ENCODE results near the gene FRMD4B.
"Not testable (repeated sequence)": the region's sequence is repeated elsewhere in the genome, so short reads cannot be mapped to it uniquely, and the experiment has no call there.

Gene FRMD4B

DNA sequence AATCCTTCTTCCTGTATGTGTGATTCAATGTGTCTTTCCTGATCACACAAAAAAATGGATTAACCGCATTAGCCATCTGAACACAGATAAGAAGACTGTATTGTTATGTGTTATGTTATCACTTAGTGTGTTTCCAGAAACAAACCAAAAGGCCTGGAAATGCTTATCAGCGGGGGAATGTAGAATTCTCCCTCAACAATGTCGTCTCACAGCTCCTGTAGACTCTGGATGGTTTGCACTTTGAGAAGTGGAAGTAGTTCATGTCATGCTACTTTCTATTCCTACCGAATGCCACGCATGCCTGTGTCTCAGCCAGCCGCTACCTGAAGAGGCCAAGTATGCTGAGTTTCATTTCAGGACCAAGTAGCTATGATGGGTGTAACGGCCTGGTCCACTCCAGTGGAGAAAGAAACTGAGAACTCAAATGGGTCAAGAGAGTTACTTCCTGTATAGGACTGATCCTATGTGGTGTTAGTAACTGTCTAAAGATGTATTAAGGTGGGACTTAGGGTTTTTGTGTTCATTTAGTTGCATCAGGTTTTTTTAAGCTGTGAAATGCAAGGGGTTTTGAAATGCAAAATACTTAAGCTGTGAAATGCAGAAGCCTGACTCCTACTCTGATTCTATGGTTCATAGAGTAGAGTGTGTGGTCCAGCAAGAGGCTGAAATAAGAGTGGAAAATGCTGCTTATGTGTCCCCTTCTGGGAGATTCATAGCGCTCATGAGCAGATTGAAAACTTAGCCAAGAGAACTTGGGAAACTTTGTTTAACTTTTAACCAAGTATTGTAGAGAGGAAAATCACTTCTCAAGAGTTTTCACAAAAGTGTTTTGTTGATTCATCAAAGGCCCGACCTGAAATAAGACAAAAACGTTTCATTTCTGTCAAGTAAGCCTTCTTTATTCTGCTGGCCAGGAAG lies 145.0 kb downstream of the FRMD4B start:
- no peak for DNase-seq

DNA sequence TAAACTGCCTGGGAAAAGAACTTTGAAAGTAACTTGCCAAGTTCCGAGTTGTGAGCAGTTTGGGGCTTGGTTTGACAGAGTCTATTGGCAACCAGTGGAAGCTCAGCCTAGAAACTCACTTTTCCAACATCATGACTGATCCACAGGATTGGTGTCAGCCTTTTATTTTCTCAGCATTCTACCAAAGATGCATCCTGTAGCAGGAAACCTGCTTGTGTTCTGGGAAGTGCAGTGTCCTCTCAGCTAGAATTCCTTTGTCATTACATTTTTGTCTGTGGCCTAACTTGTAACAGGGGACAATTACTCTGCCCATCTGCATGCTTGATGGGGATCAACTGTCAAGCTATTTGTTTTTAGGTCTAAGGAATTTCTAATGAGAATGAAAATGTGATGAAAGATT lies 146.8 kb downstream of the FRMD4B start:
- no peak for DNase-seq

DNA sequence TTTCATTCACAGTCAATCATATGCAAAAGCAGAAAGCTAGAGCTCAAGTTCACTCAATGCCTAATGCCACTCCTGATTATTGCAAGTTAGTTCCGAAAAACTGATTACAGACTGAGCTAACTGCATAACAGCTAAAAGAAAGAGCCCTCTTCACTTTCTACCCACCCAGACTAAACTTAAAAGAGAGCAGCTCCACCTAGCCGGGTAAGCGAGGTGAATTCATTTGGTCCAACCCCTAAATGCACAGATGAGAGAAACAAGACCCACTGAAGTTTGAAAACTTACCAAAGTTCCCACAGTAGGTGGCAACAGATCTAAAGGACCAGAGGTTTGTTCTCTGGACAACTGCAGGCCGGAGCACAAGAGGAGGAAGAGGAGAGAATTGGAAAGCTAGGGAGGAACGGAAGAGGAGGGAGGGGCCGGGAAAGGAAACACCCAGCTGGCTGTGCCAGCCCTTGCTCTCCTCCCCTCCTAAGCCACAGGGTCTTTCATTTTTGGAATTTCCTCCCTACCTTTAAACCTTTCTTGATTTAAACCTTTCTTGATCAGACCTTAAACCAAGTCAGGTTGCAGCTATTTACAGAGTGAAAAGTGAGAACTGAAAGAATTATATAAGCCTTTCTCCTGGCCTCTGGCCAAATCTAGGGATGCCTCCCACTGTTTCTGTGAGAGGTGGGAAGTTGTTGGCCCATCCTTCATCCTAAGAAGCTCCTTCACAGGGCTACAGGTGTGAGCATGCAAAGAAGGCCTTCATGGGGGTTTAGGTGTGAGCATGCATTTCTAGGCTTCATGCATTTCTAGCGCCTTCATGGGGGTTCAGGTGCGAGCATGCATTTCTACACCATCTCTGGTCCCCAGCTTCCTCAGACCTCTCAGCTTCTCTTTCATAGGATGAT lies 148.8 kb downstream of the FRMD4B start:
- DNase-seq, result no peak

DNA sequence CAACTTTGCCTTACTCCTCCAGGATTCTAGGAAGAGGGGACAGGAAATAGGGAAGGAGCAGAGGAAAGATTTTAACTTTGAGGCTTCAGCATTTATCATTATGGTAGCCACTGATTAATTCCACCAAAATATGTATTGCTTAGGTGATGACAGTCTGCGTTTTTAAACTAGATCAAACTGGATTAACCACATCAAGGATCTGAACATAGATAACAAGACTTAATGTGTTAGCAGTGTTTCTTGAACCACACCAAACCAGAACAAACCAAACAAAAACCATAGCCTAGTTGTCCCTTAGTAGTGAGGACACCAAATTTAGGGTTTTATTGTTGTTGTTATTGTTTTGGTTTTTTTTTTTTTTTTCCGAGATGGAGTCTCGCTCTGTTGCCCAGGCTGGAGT lies 150.0 kb downstream of the FRMD4B start:
- no peak for DNase-seq

DNA sequence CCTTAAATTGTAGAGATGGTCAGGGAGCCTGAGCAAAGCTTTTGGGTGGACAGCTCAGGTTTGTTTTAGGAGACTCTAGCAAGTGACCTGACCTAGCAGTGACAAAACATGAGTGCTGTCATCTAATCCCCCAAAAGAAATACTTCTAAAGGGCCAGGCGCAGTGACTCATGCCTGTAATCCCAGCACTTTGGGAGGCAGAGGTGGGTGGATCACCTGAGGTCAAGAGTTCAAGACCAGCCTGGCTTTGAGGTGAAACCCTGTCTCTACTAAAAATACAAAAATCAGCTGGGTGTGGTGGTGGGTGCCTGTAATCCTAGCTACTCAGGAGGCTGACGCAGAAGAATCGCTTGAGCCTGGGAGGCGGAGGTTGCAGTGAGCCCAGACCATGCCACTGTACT lies 150.7 kb downstream of the FRMD4B start:
- DNase-seq, result not testable (repeated sequence)

DNA sequence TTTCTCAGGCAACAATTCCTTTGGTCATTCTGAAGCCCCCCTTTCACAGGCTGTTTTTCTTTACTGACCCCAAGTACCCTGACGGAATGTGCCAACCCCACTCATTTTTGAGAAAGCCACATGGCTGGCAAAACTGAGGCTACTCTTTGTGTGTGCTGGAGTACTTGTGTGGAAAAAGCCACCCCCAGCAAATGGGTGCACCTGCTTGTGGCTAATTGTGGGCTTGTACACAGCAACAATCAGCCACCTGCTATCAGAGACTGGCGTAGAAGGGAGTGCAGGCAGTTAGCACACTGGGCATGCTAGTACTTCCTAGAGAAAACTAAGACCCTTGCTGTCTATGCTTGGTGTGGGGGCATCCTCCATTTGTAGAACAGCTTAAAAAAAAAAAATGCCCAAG lies 153.4 kb downstream of the FRMD4B start:
- DNase-seq, result no peak

DNA sequence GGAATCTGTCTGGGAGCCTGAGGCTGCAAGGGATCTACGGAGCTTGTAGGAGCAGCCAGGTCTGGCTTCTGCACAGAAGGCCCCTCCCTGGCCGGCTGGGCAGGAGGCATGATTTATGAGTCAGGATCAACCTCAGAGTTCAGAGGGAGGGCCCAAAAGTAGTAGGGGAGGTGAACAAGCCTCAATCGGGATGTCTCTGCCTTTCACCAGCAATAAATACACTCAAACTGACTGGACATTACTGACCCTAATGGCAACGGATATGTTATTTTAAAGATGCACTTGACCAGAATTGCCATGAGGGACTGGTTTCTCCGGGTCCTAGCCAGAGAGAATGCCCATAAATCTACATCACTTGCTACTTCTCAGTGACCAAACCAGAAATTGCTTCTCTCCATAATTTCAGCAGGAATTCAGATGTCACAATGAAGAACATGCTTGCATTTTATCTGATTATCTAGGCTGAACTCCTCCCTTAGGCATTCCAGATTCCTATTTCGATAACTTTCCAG lies 153.9 kb downstream of the FRMD4B start:
- no peak for DNase-seq

DNA sequence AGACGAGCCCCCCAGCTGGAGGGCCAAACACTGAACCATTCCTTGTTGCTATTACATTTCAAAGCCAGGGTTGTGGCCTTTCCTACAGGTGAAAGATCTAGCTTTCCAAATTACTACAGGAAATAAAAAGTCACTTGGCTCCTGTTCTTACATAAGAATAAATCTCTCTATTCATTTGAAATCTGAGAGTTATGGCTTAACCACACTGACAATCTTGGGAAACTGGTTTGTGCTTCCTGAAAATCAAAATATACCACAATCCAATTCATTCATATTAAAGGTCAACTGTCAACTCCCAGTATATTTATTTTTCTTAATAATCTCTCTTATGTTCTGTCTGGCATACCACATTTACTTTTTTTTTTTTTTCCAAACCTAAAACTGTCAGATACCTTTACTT lies 159.8 kb downstream of the FRMD4B start:
- no peak for DNase-seq

DNA sequence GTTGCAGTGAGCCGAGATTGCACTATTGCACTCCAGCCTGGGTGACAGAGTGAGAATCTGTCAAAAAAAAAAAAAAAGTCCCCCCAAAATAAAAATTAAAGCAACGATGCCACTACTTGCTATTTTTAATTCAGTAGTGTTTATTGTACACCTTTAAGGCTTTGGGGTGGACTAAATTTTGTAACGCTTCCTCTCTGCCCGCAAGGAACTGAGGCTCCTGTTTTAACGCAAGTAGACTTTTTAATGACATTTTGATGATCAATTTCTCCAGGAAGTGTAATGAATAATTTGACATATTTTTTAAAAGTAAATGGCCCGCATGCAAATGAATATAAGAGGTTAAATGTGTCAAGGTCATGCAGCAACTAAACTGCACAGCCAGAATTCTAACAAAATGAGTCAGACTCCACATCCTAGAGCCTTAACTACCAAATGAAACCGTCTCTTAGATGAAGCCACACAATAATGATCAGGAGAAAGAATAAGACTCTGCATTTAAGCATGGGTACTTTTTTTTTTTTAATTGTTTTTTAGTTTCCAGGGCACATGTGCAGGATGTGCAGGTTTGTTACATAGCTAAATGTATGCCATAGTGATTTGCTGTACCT lies 166.7 kb downstream of the FRMD4B start:
- no peak for DNase-seq

DNA sequence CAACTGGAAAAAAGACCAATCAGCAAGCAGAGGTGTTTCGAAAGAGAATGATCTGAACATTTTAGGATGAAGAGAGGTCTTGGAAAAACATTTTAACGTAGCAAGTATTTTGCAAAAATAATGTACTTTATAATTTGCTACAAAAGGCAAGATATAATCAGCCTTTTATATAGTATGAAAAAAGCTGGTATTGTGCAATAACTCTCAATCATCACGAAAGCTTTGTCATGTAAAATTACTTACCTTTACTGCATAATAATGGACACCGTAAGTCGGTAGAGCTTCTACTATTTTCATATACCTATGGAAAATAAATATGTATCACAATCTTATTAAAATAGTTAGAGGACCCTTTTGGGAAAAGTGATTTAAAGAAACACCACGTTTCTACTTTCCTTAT lies 167.8 kb downstream of the FRMD4B start:
- DNase-seq, result no peak

DNA sequence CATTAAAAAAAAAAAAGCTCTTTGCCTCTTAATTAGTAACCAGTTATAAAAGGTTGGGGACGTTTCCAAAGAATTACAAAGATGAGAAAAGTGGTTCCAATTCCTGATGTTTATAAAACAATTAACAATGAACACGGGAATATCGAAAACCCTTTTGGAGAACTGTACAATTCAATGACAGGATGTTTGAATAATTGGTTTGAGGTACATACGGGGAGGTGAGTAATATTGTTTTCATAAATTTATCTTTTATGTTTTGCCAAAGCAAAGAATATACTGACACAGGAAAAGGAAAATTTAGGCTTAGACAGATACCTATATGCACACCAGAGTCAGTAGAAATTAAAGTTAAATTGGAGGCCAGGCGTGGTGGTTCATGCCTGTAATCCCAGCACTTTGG lies 168.9 kb downstream of the FRMD4B start:
- DNase-seq, result no peak

DNA sequence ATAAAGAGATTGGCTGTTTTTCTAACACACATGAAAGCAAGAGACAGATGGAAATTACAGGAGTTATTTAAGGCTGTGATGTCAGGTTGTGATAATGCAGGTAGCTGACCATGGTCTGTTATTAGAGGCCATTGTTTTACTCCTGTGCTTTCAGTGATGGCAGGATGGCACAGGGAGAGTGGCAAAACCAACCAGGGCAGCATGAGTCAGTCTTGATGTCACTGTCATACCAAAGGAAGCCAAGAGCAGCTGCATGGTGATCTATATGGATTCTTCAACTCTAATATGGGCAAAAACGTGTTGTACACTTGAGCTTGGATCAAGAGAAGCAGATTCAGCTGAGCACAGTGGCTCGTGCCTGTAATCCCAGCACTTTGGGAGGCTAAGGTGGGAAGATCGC lies 171.6 kb downstream of the FRMD4B start:
- no peak for DNase-seq

DNA sequence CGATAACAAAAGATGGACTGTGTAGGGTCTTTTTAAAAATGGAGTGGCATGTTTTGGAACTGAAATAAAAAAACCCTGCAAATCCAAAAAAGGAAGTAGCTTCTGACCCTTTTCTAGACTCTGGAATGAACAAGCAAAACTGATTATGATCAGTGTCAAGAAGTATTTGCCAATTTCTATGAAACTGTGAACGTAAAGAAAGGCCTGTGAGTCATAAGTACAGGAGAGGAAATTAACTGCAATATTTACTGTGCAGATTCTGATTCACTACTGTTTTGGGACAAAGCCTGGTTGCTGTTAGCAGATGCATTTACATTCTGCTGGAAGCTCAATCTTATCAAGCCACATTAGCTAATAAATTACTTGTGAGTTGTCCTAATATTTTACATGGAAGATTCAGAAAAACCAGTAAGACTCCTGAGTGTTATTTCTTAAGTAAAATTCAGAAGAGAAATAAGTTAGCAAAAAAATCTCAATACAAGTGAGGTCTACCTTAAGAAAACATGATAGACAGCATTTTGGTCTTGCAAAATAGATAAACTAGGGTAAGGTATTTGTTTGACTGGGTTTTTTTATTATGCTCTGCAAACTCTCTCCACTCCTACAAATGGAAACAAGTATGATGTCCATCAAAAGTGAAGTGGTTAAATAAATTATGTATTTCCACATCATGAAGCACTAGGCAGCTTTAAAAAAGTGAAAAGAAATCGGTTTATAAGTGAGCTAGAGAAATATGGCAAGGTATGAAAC lies 173.3 kb downstream of the FRMD4B start:
- peak; percentile 17 to 18 for DNase-seq

DNA sequence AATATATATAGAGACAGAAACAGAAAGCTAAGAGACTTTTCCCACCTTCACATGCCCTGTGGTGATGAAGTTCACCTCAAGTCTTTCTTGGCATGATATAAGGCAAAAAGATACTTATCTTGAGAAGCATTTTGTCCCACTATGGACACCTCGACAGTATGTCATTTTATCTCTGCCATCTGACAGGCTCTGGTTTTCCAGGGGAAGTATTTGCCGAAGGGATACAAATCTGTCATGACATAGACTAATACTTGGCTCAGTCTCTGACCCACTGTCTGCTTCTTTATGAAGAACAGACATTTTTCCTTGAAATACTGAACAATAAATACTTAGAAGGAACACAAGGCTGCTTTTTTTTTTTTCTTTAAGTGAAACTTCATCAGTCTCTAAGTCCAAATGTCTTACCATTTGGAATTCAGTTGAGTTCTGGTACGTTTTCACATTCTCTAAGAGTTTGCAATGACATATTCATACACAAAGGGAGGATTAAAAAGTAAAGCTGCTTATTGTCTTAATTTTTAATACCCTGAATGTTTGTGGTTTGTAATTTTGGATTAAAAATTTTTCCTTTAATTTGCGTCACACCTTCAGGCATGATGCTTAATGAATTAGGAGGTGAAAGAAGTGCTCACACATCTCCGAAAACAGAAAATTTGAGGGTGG lies 175.7 kb downstream of the FRMD4B start:
- DNase-seq, result no peak

DNA sequence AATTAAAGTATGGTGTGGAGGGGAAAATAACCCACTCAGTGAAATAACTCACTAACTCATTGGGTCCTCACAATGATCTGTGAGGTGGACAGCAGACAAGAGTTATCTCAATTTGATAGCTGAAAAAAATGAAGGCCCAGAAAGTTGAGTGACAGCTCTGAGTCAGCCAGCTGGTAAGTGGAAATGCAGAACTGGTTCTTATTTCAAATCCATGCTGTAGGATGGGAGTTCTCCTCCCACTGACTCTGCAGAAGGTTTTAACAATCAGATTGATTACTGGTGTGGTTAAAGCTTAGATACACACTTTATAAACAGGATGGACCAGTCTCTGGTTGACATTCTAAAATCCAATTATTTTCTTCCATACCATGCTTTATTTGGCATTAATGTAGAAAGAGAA lies 176.5 kb downstream of the FRMD4B start:
- no peak for DNase-seq

DNA sequence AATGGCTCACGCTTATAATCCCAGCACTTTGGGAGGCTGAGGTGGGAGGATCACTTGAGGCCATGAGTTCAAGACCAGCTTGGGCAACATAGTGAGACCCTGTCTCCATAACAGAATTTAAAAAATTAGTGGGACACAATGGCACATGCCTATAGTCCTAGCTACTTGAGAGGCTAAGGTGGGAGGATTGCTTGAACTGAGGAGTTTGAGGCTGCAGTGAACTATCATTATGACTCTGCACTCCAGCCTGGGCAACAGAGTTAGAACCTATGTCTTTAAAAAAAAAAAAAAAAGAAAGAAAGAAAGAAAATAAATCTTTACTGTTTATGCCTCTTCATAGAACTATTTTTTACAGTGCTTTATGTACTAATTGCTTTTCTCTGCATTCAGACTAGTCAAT lies 178.9 kb downstream of the FRMD4B start:
- no peak for DNase-seq

DNA sequence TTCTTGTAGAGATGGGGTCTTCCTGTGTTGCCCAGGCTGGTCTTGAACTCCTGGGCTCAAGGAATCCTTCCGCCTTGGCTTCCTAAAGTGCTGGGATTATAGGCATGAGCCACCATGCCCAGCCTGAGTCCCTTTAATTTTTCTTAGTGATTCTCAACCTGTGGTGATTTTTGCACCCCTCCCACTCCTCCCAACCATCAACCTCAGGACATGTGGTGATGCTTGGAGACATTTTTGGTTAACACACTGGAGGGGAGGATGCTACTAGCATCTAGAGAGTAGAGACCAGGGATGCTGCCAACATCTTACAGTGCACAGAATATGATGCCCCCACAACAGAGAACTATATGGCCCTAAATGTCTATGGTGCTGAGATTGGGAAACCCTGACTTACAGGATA lies 180.5 kb downstream of the FRMD4B start:
- DNase-seq, result no peak

DNA sequence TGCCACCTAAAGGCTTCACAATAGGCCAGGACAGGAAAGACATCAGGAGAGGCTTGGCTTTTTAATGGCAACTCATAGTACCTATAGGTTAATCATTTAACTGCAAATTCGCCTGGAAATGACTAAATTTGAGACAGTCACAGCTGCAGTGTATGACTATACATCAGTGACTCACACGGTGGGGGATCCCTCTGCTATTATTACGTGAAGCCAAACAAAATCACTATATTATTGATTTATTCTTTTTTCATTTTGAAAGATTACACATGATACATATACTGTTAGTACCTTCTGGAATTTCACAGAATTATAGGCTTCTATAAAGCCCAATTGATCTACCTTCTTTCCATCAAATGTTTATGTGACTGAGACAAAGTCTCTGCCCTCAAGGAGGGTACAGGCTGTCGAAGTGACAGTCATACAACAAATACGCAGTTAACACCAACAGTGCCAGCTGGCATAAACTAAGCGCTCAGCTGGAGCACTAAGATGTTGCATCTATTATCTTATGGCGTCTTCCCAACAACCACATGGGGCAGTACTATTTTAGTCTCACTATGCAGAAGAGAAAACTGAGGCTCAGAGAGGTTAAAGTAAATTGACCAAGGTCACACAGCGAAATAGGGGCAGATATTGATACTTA lies 181.5 kb downstream of the FRMD4B start:
- no peak for DNase-seq

DNA sequence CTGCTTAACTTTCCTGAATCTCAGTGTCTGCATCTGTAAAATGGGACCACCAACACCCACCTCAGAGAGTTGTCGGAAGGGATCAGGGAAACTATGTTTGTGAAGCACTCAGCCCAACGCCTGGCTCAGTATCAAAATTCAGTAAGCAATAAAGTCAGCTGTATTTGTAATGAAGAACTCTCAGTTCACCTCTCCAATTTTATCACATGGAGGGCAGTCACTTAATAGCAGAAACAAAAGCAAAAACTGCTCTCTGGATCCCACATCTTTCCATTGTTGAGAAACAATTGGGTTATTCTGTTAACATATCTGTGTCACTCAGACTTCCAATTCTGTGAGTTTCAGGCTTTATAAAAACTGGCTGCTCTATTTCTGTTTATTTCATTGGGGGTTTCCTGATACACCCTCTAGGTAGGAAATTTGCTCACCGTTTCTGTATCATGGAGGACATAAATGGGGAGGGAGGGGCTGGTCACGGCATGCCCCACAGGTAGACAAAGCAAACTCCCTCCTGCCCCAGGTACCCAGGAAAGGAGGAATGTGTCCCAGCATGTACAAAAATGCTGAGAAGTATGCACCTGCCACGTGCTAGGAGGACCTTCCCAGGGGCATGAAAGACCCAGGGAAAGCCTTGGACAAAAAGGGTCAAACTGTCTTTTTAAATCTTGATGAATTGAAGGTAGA lies 182.1 kb downstream of the FRMD4B start:
- DNase-seq, result no peak

DNA sequence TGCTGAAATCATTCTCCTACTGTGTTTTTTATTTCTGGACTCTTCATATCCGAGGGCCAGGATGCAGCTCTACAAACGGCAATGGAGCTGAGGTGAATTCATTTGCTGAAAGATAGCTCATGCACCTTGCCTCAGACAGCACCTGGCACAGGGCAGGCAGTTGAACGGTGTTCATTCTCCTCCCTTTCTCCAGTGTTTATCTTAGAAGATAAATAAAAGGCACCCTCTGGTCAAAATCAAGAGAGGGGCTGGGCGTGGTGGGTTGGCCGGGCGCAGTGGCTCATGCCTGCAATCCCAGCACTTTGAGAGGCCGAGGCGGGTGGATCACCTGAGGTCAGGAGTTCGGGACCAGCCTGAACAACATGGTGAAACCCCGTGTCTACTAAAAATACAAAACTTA lies 184.2 kb downstream of the FRMD4B start:
- DNase-seq, result no peak
